Endothelial cell of umbilical vein (primary cell): ENCODE data around the gene SLC44A4. TPM values are rescaled to one million over a fixed set of nuclear protein-coding genes. Genes with fewer than 3 reads are reported as not detected.
A peak's percentile ranks its signal among the peaks of the same experiment; 100 is the strongest.

Experiments used
- BruUV-seq: library from RNA; stranded (reverse); fragments of 400-500 nt; replicated peaks from 2 replicates; lab custom pipeline; 2021; lab: Mats Ljungman, UMichigan
- CTCF ChIA-PET: fragments of 300-600, 350-600 bp; sonication (Branson Sonifier 250); formaldehyde crosslinking; loops from one replicate; lab custom pipeline; 2021; ENCODE audit warnings: antibody characterized with exemption, inconsistent platforms; lab: Charles Lee
- POLR2A ChIA-PET: fragments of 300-600, 350-600 bp; sonication (Branson Sonifier 250); formaldehyde crosslinking; loops from one replicate; lab custom pipeline; 2021; ENCODE audit warnings: antibody characterized with exemption, inconsistent platforms; lab: Charles Lee
- DNase-seq: peaks from one replicate; pipeline ENCODE4 v3.0.0-alpha.2; 2011; ENCODE audit warnings: low read depth, low spot score
- FAIRE-seq: peaks from 2 replicates; lab custom pipeline; 2011; peaks lifted over from hg19 to GRCh38; lab: Jason Lieb, UNC
- H2AFZ ChIP-seq: 2 replicates; pipeline ENCODE4 v1.6.0; 2012; ENCODE audit warnings: low read depth, low read length, control low read depth, inconsistent platforms
- H3K27ac ChIP-seq: 2 replicates; pipeline ENCODE4 v1.5.1; 2011; ENCODE audit warnings: low read depth, mild to moderate bottlenecking, control low read depth, low read length, moderate library complexity; ENCODE audit not compliant: insufficient read depth
- H3K27me3 ChIP-seq, 2 experiments: 2 replicates each; pipeline versions ENCODE4 v1.6.0 to v1.6.1; 2011; ENCODE audit warnings: low read length in 2 of 2, mixed read lengths in 1 of 2; ENCODE audit not compliant: control insufficient read depth in 2 of 2, insufficient read depth in 2 of 2
- H3K36me3 ChIP-seq, 2 experiments: 2 replicates in 1 of 2; 3 replicates in 1 of 2; pipeline ENCODE4 v1.5.1; 2011; ENCODE audit warnings: low read length in 2 of 2, mild to moderate bottlenecking in 1 of 2, moderate library complexity in 1 of 2; ENCODE audit not compliant: control insufficient read depth in 2 of 2, insufficient read depth in 2 of 2; ENCODE audit errors: extremely low read depth in 1 of 2
- H3K4me1 ChIP-seq: 3 replicates; pipeline ENCODE4 v1.5.1; 2011; ENCODE audit warnings: mild to moderate bottlenecking, low read length; ENCODE audit not compliant: control insufficient read depth, insufficient read depth; ENCODE audit errors: extremely low read depth
- H3K4me2 ChIP-seq: 2 replicates; pipeline ENCODE4 v1.6.1; 2011; ENCODE audit warnings: low read length, control low read depth, mixed read lengths; ENCODE audit not compliant: insufficient read depth
- H3K4me3 ChIP-seq, 3 experiments: fragments of 200-600 bp in 1 of 3; sonication (generic), shearing (Covaris generic) in 1 of 3; replicated peaks in 1 of 3; 2 replicates each; pipeline ENCODE4 v1.5.1; 2011 to 2016; ENCODE audit warnings: control low read depth in 3 of 3, low read length in 3 of 3, mild to moderate bottlenecking in 2 of 3, inconsistent platforms in 1 of 3, low read depth in 1 of 3, moderate library complexity in 1 of 3; ENCODE audit not compliant: insufficient read depth in 1 of 3
- H3K79me2 ChIP-seq: 2 replicates; pipeline ENCODE4 v1.6.0; 2012; ENCODE audit warnings: low read length, inconsistent platforms; ENCODE audit not compliant: control insufficient read depth, insufficient read depth
- H3K9ac ChIP-seq: replicated peaks from 2 replicates; pipeline ENCODE3; 2011; ENCODE audit warnings: low read length, control low read depth; ENCODE audit not compliant: insufficient read depth; ENCODE audit errors: extremely low read depth
- H3K9me1 ChIP-seq: replicated peaks from 3 replicates; pipeline ENCODE4 v1.6.0; 2011; ENCODE audit warnings: mild to moderate bottlenecking, low read length; ENCODE audit not compliant: control insufficient read depth, insufficient read depth; ENCODE audit errors: extremely low read depth
- H3K9me3 ChIP-seq: replicated peaks from 2 replicates; pipeline ENCODE4 v1.5.1; 2012; ENCODE audit warnings: low read length, inconsistent platforms; ENCODE audit not compliant: control insufficient read depth, insufficient read depth
- H4K20me1 ChIP-seq: replicated peaks from 2 replicates; pipeline ENCODE3; 2011; ENCODE audit warnings: mild to moderate bottlenecking, low read length; ENCODE audit not compliant: control insufficient read depth, insufficient read depth; ENCODE audit errors: extremely low read depth
- CTCF ChIP-seq, 2 donors: IDR thresholded peaks; 1 replicate in 1 of 2; 2 replicates in 1 of 2; pipeline ENCODE4 v1.5.1; 2011; ENCODE audit warnings: low read length in 2 of 2, mild to moderate bottlenecking in 2 of 2, moderate library complexity in 2 of 2, control low read depth in 1 of 2, inconsistent platforms in 1 of 2, low read depth in 1 of 2; ENCODE audit not compliant: insufficient read depth in 1 of 2; ENCODE audit errors: extremely low read depth in 1 of 2
- EZH2 ChIP-seq: IDR thresholded peaks from 2 replicates; pipeline ENCODE4 v1.6.1; 2012; ENCODE audit warnings: borderline replicate concordance, low read depth, mild to moderate bottlenecking, moderate library complexity, low read length, inconsistent platforms; ENCODE audit not compliant: severe bottlenecking
- FOS ChIP-seq: IDR thresholded peaks from 2 replicates; pipeline ENCODE4 v1.6.1; 2011; ENCODE audit warnings: mild to moderate bottlenecking, low read length, moderate library complexity, borderline replicate concordance; ENCODE audit not compliant: insufficient read depth
- GATA2 ChIP-seq: IDR thresholded peaks from 2 replicates; pipeline ENCODE4 v1.7.0; 2011; ENCODE audit warnings: low read depth, mild to moderate bottlenecking, moderate library complexity, mixed read lengths, low read length; ENCODE audit not compliant: insufficient read length, insufficient read depth
- JUN ChIP-seq: IDR thresholded peaks from 2 replicates; pipeline ENCODE4 v1.6.1; 2011; ENCODE audit warnings: borderline replicate concordance, low read depth; ENCODE audit not compliant: insufficient read length, insufficient read depth
- MAX ChIP-seq: IDR thresholded peaks from 2 replicates; pipeline ENCODE4 v1.6.1; 2011; ENCODE audit not compliant: insufficient read depth, insufficient read length
- MYC ChIP-seq: IDR thresholded peaks from one replicate; pipeline ENCODE4 v1.6.1; 2011; ENCODE audit warnings: mild to moderate bottlenecking, low read depth, low read length
- POLR2A ChIP-seq: IDR thresholded peaks from 2 replicates; pipeline ENCODE4 v1.6.1; 2012; ENCODE audit warnings: low read depth, mild to moderate bottlenecking, control low read depth, low read length
- POLR2AphosphoS5 ChIP-seq: IDR thresholded peaks from 2 replicates; pipeline ENCODE4 v1.6.1; 2012; ENCODE audit warnings: low read depth, mild to moderate bottlenecking, control low read depth, low read length, moderate library complexity; ENCODE audit not compliant: insufficient read depth
- dilution Hi-C: fragments of 300-500 bp; cut with MboI; formaldehyde crosslinking; loops from one replicate; pipeline ENCODE4 v1.15.0; 2019; ENCODE audit warnings: low sequenced_read_pairs; ENCODE audit not compliant: extremely low pct_ligation_motif_present
- intact Hi-C: fragments of 100-400 bp; cut with micrococcal nuclease; formaldehyde crosslinking; loops from one replicate; pipeline ENCODE4 v1.10.0; 2022
- polyA plus RNA-seq, 4 experiments: library from polyadenylated mRNA; depleted of rRNA in 3 of 4; stranded (reverse) in 3 of 4; unstranded in 1 of 4; fragments of >200 nt; gene quantifications; 2 replicates each; pipeline versions ENCODE4 v1.2.1 to v1.2.3, GENCODE V29; 2011 to 2012; ENCODE audit warnings: missing spikeins in 1 of 4
- total RNA-seq: library from RNA; stranded (reverse); gene quantifications from 2 replicates; pipeline ENCODE4 v1.2.3, GENCODE V29; 2021

The SLC44A4 gene
- total and polyA plus RNA-seq, 2 donors (not counting 3 experiments of a cell fraction or from before 2014, with no cell fraction given): 0.84 to 1.1 TPM

DNA sequence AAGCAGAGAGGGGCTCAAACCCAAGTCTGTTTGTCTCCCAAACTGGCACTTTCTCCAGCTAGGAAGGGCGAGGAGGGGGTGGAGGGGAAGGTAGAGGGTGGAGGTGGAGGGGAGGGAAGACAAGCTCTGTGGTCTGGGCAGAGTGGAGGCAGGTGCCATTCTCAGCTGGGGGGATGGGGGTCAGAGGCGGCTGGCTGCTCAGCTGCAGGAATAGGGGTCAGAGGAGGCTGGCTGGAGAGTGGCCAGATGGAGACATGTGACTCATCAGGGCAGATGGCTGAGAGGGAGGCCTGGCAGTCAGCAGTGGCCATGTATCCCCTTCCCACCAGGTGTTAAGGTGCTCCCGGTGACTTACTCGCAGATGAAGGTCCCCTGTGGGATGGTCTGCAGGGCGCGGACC, 3.5 kb upstream of the SLC44A4 start:
- H3K9ac ChIP-seq: no peak overlapping the region
- ChIA-PET CTCF (interaction anchor here (1.1 to 1.7 kb wide), 3 partner anchors 8 to 70 kb away, joined by 3 to 4 read pairs (median 4); no protein-coding TSS in a partner anchor), POLR2A (interaction anchor here (0.6 kb wide), 1 partner anchor 26 kb away, joined by 3 read pairs; no protein-coding TSS in a partner anchor)
- no peak overlapping the region for H3K4me3 ChIP-seq
- TF ChIP-seq MYC: no peak
- no peak for TF ChIP-seq FOS
- TF ChIP-seq POLR2AphosphoS5: no peak
- TF ChIP-seq JUN: no peak
- no peak for TF ChIP-seq MAX
- TF ChIP-seq GATA2: no peak
- no peak for TF ChIP-seq CTCF (IDR thresholded peaks at IDR 0.05; ENCODE audit: extremely low read depth in 1 of 2, insufficient read depth in 1 of 2, low read depth in 1 of 2, low read length in 2 of 2)
- no peak for TF ChIP-seq POLR2A
- TF ChIP-seq EZH2: no peak
- H2AFZ ChIP-seq: no peak overlapping the region
- no peaks in the 10 kb centered on the region for H3K27me3 ChIP-seq
- no peak overlapping the region for H3K27ac ChIP-seq
- no peaks in the 10 kb centered on the region for H3K9me3 ChIP-seq
- H3K36me3 ChIP-seq: peaks cover 3 to 50% of the 10 kb centered on the region in 2 experiments
- H3K4me2 ChIP-seq: no peak overlapping the region
- peaks cover 1% of the 10 kb centered on the region for H3K4me1 ChIP-seq
- dilution Hi-C loops (no loop called here), intact Hi-C loops (no loop called here)
- BruUV-seq: no TSS peak
- FAIRE-seq (peak; percentile 15), DNase-seq (peak; percentile 29)
- no peaks in the 10 kb centered on the region for H4K20me1 ChIP-seq
- no peaks in the 10 kb centered on the region for H3K79me2 ChIP-seq
- no peaks in the 10 kb centered on the region for H3K9me1 ChIP-seq
